ENCODE measurements around the gene GNAI3. TPM values are rescaled to one million over a fixed set of nuclear protein-coding genes. Genes with fewer than 3 reads are reported as not detected.

Gene GNAI3
- total RNA-seq, 1 donor from 2014 or later = 6.6 TPM

- DNase-seq (ENCODE audit: low spot score) = no peak
Observed at GRCh38 chr1:109623601-109624161, 75.3 kb downstream of the GNAI3 start.

- no peak for DNase-seq (ENCODE audit: low spot score)
Observed at GRCh38 chr1:109624201-109625010, 76.0 kb downstream of the GNAI3 start.

DNA sequence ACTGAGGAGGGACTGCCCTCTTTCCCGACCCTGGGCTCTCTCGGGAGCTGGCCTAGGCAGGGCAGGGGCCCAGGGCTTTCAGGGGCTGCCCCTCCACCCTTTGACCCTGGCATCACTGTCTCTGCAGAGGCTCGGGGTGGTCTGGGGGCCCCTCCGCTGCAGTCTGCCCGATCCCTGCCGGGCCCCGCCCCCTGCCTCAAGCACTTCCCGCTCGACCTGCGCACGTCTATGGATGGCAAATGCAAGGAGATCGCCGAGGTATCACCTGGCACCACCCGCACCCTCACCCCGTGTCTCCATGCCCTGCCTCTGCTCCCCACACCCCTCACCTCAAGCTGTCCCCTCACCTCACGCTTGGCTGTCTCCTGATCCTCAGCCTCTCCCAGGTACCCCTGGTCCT is 76.8 kb downstream of the GNAI3 start:
- no peak for DNase-seq (ENCODE audit: low spot score)

GRCh38 chr1:109625601-109626560 is 77.5 kb downstream of the GNAI3 start:
- DNase-seq (ENCODE audit: low spot score) = no peak

DNA sequence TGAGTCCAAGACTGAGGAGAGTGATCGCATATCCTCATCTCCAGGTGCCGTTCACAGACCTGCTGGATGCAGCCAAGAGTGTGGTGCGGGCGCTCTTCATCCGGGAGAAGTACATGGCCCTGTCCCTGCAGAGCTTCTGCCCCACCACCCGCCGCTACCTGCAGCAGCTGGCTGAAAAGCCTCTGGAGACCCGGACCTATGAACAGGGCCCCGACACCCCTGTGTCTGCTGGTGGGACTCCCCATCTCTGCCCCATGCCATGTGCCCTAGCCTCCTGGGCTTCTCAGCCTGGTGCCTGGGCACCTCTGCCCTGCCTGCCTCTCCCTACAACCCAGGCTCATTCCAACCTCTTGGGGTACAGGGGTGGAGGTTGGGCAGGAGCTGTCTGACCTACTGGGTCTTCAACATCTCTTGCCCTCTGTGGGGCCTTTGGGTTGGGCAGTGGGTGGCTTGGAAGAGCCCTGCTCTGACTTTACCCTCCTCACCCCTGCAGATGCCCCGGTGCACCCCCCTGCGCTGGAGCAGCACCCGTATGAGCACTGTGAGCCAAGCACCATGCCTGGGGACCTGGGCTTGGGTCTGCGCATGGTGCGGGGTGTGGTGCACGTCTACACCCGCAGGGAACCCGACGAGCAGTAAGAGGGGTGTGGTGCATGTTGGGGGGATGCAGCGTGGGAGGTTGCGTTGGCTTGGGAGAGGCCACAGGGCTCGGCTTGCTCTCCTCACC is 78.4 kb downstream of the GNAI3 start:
- DNase-seq (ENCODE audit: low spot score) = no peak

- no peak for DNase-seq (ENCODE audit: low spot score)
Observed at GRCh38 chr1:109627692-109628399, 79.4 kb downstream of the GNAI3 start.

- no peak for DNase-seq (ENCODE audit: low spot score)
Observed at GRCh38 chr1:109628540-109629321, 80.3 kb downstream of the GNAI3 start.

- no peak for DNase-seq (ENCODE audit: low spot score)
Observed at GRCh38 chr1:109629372-109630030, 81.1 kb downstream of the GNAI3 start.

DNA sequence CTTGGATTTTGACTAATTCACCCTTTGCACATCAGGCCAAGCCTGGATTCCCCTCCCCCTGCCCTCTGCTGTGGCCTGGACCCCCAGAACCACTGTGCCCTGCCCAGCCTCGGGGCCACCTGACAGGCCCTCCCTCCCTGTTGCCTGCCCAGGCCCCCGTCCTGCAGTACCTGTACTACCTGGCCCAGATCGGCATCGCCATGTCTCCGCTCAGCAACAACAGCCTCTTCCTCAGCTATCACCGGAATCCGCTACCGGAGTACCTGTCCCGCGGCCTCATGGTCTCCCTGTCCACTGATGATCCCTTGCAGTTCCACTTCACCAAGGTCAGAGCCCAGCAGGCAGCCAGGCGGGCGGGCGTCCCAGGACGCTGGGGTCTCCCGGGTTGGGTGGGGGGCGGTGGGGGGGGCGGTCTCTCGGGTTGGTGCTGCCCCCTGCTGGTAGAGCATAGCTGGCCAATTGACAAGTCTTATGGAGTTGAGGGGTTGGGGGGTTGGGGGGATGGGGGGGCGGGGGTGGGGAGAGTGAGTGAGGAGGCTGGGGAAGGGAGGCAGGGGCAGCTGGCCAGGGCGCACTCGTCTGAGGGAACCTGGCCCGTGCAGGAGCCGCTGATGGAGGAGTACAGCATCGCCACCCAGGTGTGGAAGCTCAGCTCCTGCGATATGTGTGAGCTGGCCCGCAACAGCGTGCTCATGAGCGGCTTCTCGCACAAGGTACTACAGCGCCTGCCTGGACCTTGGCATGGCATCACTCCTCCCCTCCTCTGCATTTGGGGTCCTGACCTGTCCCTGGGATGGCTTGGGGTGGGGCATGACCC is 81.9 kb downstream of the GNAI3 start:
- no peak for DNase-seq (ENCODE audit: low spot score)

DNA sequence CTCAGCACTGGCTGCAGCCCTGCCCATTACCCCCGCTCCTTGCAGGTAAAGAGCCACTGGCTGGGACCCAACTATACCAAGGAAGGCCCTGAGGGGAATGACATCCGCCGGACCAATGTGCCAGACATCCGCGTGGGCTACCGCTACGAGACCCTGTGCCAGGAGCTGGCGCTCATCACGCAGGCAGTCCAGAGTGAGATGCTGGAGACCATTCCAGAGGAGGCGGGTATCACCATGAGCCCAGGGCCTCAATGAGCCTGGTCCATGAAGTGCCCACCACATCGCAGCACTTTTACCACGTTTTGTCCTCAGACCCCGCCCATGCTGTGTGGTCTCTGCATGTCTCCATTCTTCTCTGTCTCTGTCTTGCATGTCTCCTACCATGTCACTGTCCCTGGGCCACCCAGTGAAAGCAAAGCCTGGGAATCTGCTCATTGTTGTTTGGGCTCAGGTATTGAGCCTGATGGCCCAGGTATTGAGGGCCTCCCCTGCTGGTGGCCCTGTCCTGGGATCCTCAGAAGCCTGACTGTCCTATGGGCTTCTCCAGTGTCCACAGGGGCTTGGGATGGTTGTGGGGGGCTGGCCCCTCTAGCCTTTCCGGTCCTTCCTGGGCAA is 82.6 kb downstream of the GNAI3 start:
- no peak for DNase-seq (ENCODE audit: low spot score)

GRCh38 chr1:109631513-109632505 is 83.4 kb downstream of the GNAI3 start:
- DNase-seq (ENCODE audit: low spot score) = no peak

DNA sequence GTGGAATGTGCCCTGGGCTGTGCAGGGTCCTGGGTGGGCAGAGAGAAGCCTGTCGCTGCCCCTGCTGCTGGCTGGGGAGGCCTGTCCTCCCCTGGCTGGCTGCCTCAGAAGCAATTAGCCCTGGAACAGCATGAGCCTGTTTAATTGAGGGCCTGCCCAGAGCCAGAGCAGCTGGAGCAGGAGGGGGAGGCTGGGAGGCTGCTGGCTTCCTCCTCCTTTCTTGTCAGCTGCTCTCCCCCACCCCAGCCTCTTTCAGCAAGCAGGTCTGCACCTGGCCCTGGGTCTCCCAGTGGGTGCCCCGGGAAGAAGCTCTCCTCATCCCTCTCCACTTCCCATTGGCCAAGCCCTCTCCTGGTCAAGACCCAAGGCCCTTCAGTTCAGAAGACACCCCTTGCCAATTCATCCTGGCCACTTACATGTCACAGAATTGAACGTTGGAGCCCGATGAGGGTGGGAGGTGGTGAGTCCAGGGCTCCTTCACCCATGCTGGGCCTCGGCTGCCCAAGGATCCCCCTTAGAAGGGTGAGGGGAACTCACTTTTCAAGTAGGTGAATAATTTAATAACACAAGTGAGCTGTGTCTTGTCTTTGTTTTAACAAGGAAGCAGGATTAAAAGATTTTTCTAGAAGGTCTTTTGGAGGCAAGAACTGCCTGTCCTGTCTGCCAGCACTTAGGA is 84.4 kb downstream of the GNAI3 start:
- no peak for DNase-seq (ENCODE audit: low spot score)

DNA sequence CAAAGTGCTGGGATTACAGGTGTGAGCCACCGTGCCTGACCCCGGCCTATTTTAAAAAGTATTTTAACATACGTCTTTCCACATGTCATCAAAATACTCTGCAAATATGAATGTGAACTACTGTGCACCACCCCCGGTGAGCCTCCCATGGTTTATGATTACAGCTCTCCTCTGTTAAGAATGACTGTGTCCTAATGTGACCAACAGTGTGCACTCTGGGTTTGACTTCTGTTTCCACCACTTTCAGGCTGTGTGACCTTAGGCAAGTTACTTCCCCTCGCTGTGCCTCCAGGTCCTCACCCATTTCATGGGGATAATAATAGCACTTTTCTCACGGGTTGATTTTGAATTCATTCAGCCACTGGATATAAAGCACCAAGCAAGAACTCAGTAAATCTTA is 85.9 kb downstream of the GNAI3 start:
- no peak for DNase-seq (ENCODE audit: low spot score)

- DNase-seq (ENCODE audit: low spot score) = peak; percentile 38
Observed at GRCh38 chr1:109634771-109635750, 86.6 kb downstream of the GNAI3 start.

DNA sequence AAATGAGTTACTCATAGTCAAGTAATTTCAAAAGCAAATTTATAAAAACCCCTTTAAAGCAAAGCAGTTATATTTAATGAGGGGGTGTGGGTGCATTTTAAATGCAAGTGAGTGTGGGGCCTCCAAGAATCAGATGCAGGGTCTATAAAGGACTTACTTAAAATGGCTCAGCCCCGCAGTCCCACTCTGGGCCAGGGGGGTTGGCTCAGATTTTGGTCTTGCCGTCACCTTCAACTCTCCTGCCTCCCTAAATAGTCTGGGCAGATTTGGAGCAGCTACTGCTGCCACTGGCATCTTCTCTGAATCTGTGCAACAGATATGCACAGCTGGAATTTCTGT is 87.4 kb downstream of the GNAI3 start:
- no peak for DNase-seq (ENCODE audit: low spot score)
